HG02642 (cell line): Measurements from ENCODE around the gene HYDIN.
"Not testable (repeated sequence)": the region's sequence is repeated elsewhere in the genome, so short reads cannot be mapped to it uniquely, and the experiment has no call there.

ENCODE experiments used
- ATAC-seq: cut with Tn5 transposase; IDR thresholded peaks from one replicate; pipeline ENCODE4 v1.9.1; 2021; ENCODE audit warnings: mild to moderate bottlenecking; ENCODE audit not compliant: unreplicated experiment, poor library complexity

Gene HYDIN

DNA sequence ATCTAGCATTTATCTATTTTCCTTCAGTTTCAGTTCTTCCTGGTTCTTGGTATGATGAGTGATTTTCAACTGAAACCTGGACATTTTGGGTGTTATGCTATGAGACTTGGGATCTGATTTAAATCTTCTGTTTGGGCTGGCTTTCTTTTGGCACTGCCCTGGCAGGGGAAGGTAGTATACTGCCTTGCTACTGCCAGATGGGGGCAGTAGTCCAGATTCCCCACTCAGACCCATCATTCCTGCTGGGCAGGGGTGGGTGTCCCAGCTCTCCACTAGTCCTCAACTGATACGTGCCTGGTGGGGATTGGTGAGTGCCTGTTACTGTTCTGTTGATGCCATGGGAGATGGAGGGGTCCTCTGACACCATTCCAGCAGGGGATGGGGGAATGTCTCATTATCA is 342.3 kb downstream of the HYDIN start:
- ATAC-seq: not testable (repeated sequence)

DNA sequence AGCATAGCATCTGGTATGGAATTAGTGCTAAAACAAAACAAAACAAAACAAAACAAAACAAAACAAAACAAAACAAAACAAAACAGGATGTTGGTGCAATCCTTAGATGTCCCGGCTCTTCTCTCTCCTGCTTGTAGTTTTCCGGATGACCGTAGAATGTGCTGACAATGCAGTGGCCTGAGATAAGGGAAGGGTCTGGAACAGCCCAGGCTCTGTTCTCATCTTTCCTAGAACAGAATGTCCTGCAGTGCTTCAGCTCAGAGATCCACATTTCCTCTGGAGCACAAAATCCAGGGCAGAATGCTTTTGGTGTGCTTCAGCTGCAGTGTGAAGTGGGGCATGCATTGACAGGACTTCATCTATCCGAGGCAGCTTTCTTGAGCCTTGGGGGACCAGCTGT is 345.9 kb downstream of the HYDIN start:
- not testable (repeated sequence) for ATAC-seq

DNA sequence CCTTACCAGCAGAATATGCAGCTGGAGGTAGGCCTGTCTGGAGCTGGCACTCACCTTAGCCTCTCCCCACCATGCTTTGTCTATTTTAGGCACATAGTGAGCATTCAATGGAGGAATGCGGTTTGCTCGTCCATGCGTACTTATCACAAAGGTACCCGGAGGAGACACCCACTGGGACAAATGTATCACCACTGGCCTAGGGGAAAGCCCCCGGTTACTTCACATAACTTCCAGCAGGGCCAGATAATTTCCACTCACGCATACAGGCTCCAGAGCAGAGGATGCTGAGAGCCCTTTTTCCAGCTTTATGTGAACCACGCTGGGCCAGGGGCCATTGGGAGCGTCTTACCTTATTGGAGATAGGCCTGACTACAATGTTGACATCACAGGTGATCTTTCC is 348.2 kb downstream of the HYDIN start:
- ATAC-seq: not testable (repeated sequence)

DNA sequence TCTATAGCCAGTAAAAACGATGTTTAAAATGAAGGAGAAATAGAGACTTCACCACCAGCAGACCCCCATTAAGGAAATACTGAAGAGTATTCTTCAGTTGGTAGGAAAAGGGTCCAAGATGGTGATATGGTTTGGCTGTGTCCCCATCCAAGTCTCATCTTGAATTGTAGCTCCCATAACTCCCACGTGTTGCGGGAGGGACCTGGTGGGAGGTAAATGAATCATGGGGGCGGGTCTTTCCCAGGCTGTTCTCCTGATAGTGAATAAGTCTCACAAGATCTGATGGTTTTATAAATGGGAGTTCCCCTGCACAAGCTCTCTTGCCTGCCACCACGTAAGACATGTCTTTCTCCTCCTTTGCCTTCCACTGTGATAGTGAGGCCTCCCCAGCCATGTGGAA is 352.6 kb downstream of the HYDIN start:
- not testable (repeated sequence) for ATAC-seq

DNA sequence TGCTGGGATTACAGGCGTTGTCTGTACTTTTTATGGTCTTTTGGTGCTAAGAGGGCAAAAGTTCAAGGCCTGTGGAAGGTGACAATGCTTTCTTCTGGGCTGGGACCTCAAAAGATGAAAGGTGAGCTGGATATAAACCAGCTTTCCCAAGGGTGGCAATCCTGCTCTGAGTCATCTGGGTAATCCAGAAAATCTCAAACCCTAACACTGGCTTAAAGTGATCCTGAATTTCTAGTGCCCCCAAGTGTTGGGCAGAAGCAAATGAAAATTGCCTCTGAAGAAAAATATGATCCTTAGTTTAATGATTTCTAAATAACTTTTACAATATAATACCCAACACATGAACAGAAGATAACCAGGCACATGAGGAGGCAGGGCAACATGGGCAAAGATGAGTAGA is 354.1 kb downstream of the HYDIN start:
- ATAC-seq: not testable (repeated sequence)

DNA sequence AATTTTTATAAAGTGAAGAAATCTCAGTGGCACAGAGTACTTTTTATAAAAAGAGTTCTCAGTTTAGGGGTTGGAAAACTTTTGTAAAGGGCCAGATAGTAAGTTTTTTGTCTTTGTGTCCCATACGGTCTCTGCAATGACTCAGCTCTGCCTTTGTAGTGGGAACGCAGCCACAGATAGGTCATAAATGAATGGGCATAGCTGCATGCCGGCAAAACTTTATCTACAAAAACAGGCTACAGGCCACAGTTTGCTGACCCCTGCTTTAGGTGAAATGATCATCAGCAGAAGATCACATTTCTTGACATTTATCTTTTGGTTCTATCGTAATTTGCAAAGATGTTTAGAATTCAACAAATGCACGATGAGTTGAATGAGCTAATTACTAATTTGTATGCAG is 365.8 kb downstream of the HYDIN start:
- not testable (repeated sequence) for ATAC-seq

DNA sequence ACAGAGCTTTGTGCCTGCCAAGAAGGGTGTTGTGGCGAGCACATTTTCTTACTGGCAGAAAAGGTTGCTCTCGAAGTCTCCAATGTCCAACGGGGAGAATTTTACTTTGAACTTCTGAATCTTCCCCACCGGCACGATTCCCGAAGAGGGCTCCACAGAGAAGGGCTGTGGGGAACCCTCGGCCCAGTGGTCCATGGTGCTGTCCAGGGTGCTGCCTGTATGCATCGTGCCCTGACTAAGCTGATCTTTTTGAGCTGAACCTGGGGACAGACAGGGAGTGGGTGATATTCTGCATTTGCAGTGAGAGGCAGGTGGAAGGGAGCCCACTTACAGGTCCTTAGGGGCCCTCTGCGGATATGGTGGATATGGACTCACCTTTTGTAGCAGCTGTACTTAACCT is 368.5 kb downstream of the HYDIN start:
- ATAC-seq: not testable (repeated sequence)

DNA sequence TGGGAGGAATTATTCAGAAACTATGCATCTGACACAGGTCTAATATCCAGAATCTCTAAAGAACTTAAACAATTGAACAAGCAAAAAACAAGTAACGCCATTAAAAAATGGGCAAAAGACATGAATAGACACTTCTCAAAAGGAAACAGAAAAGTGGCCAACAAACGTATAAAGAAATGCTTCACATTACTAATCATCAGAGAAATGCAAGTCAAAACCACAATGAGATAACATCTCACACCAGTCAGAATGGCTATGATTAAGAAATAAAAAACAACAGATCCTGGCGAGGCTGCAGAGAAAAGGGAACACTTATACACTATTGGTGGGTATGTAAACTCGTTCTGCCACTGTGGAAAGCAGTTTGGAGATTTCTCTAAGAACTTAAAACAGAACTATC is 379.2 kb downstream of the HYDIN start:
- not testable (repeated sequence) for ATAC-seq

DNA sequence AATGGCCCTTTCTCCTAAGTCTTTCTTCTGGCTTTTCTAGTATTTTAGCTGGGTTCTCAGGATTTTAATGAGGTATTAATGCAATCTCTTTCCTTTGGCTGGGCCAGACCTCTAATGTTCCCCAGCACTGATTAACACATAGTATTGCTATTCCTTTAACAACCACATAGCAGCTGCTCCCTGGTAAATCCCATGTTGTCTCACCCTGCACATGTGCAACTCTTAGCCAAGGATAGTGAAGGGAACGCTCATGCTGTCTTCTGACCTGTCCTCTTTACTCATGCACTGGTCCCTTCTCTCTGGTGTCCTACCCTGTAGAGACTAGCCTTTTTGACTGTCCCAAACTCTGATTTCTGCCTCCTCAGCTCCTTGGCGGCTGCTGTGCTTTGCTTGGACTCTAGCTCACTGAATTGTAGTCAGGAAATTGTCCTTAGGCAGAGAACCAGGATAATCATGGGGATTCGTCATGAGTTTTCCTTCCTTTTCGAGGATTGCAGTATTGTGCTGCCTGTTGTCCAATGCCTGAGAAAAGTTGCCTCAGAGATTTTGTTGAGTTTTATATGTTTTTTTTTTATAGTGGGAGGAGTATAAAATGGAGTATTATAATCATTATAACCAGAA is 406.9 kb downstream of the HYDIN start:
- not testable (repeated sequence) for ATAC-seq

DNA sequence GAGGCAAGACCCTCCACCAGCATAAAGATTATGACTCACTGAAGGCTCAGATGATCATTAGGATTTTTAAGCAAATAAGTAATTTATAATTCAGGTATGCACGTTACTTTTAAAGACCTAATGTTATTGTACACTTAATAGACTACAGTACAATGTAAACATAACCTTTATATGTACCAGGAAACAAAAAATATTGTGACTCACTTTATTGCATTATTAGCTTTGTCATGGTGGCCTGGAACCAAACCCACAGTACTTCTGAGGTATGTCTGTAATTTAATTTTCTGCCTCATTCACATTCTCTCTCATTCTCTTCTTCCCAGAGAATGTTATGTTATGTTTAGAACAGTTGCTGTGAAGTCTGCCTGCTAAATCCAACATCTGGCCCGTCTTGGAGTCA is 407.8 kb downstream of the HYDIN start:
- ATAC-seq: not testable (repeated sequence)

DNA sequence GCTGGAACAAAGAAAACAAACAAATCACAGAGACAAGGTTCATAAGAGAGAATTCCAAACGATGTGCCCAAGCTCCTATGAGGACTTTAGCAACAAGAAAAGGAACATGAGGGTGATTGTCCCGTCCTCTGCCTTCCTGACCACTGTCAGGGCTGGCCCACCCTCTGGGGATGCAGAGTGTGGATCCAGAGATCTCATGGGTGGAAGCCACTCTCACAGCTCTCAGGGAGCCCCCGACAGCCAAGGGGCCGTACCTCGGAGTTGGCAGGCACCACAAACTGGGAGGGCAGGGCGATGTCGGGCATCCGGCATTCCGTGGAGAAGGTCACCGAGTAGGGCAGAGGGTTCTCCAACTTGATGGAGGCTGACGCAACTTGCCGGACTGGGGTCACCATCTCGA is 412.4 kb downstream of the HYDIN start:
- not testable (repeated sequence) for ATAC-seq

DNA sequence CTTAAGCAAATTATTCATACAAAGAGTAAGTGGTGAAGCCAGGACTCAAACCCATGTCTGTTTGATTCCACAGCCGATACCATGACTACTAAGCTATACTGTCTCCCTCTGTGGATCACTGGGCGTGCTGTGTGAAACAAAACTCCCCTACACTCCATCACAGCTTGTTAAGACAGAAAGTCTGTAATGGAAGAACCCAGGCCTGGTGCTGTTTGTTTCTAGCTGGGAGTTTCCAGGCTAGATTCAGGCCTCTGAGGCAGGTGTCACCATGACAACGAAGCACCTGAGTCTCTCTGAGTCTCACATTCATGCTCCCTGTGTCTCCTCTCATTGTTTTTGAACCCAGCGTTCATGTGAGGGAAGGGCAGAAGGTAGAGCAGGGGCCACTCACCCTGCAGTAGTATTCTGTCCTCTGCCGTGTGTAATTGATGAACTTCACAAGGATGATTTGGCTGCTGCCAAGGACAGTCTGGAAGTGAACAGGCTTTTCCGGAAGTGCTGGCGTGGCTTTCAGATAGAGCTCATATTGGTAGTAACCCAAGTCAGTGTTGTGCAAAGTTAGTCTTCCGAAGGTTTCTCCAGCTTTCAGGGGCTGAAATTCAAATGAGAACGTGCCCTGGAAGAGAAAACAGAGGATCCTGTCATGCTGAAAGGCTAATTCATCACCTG is 421.0 kb downstream of the HYDIN start:
- ATAC-seq: peak; percentile 61

DNA sequence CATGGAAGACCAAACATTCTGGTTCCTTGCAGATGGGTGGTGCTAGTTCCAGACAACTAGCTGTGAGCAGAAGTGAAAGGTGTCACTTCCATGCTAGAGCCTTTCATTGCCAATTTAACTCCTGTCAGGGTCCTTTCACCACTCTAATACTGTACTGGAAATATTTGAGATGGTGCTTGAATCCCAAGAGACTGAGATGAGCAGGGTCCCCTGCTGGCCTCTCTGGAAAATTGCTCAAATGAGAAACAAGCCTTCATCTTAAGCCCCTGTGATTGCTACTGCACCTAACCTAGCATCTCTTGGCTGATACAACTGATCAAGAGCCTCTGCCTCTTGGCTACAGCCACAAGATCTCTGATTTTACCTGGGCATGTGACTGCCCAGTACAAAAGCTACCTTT is 422.2 kb downstream of the HYDIN start:
- ATAC-seq: no peak

DNA sequence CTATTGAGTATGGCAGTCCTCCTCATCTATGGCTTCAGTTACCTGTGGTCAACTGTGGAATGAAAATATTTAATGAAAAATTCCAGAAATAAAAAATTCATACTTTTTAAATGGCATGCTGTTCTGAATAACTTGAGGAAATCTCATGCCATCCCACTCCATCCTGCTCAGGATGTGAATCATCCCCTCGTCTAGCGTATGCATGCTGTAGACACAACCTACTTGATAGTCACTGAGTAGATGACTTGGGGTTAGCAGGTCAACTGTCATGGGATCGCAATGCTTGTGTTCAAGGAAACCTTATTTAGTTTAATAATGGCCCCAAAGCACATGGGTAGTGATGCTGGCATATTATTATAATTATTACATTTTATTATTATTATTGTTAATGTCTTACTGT is 424.7 kb downstream of the HYDIN start:
- ATAC-seq: no peak

DNA sequence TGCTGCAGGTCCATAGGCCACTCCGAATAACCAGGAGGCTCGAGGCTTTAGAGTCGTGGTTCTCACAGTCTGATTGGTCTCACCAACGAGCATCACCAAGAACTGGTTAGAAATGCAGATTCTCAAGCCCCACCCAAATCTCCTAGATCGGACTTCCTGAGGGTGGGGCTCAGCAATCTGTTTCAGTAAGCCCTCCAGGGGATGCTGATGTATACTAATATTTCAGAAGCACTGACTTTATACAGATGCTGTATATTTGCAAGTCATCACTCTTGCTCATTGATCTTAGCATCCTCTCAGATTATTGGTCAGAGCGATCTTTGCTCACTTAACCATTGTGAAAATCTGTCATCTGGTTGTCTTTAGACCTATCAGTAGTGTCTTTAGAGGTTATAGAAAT is 425.1 kb downstream of the HYDIN start:
- ATAC-seq: no peak

DNA sequence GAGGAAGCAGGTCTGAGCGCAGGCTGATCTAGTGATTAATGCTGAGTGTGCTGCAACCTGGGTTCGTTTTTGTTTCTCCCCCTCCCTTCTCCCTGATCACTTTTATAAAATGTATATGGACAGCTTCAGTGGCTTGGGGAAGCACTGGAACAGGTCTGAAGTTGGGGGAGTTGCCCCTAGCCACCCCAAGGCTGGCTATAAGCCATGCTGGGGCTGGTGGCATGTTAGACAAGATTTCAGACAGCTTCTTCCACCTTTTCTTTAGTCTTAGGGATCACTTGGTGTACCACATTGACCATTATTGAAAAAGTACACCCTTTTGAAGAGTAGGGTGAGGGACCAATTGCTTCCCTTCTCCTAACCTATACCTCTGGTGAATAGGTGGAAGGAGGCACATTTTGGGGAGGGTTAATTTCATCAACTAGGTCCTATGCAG is 425.8 kb downstream of the HYDIN start:
- ATAC-seq: no peak

DNA sequence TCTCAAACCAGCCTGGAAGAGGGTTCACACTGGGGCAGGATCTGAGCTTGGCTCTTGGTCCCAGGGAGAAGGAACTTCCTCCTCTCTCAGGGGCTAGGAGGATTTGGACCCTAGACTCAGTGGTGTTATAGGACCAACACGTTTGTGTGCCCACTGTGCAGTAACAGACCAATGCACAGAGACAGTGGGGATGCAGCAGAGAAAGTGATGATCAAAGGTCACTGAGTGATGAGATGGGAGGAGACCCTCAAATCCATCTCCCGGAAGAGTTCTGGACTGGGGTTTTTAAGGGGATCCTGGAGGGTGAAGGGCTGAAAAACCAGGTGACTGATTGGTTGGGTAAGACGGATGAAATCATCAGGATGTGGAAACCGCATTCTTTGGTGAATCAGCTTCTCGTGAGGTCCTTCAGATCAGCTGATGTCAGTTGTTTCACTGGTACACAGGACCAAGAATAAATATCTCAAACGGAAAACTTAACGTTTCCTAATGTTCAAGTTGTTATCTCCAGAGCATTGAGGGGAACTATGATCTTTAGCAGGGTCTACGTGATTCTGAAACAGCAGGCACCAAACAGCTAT is 426.3 kb downstream of the HYDIN start:
- no peak for ATAC-seq

DNA sequence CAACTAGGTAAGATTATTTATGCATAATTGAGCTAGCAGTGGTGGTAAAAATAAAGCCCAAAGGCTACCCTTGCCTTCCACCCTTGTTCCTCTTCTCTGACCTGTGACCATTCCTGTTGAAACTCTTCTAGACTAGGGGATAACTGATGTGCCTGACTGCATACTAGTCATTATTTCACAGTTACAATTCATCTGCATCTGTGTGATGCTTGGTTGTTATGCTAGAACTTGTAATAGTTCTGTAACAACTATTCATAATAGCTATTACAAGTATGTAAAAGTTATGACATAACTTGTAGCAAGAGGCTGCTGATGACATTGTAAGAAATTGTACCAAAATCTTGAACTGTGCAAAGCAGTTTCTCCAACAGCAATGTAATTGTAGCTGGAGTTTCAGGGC is 427.2 kb downstream of the HYDIN start:
- ATAC-seq: no peak

DNA sequence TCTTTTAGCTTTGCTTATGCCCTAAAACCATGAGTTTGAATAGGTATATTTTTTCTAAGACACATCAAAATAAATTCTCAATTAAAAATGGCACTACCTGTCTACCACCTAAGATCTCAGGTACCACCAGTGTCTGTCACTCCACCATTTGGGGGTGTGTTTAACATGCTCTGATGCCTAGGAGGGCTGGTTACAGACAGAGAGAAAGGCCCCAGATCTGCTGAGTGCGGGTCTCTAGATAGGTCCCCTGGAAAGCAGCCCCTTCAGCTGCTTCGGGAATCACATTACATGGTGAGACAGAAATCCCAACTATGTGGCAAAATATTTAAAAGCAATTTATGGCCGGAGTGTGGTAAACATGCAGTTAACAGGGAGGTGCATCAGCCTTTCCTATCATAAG is 428.9 kb downstream of the HYDIN start:
- no peak for ATAC-seq

DNA sequence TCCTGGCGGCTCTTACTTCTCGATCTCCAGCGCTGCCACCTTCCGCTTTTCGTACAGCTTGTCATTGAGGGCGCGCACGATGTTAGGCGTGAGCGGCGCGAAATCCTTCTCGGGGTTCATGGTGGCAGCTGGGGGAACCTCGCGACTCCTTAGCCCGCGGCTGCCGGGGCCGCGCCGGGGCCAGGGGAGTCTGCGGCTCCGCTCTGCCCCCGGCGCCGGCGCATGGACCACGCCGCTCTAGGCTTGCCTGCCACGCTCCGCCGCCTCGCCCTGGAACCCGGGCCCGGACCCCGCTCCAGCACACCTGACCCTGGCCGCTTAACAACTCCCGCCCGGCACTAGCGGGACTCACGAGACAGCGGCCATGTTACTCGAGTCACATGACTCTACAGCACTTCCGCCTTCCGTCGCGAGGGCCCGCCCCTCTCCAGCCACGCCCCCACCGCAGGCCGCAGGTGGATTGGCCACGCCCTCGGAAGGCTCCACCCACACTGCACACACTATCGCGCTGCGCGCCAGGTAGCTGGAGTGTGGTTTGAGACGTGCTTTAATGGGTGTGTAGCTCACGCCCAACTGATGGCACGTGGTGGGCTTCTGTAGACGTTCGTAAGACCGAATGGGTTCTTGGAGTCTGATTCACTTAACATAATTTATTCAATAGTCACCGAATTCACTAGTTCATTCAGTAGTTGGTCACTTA is 429.6 kb downstream of the HYDIN start, which contains the start of gene VAC14:
VAC14 (minus strand) TSS at position 378 of the 700 bp plus-strand sequence; CDS start at position 120, 258 bp downstream.
- ATAC-seq: peak; percentile 96

DNA sequence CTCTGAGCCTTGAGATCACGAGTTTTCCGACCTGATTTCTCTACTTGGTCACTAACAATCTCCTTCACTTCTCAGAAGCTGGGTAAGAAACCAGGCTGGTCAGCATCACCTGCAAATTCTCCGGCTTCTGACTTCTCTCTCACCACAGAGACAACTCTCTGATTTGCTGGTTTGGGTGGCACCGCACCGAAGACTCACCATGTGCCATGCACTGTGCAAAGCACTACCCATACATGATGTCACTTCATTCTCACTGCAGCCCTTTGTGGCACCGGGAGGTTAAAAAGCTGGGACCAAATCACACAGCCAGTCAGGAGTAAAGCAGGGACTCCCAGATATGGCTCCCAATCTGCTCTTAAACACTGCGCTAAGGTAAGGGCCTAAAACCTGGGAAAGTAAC is 430.2 kb downstream of the HYDIN start:
- no peak for ATAC-seq
